Muscle layer of duodenum (tissue), 2 donors: ENCODE data around the gene CD320.

ENCODE experiments used
- H3K27ac ChIP-seq: one replicate; pipeline ENCODE4 v1.7.0; 2013; ENCODE audit warnings: mild to moderate bottlenecking, low read length
- H3K27me3 ChIP-seq: one replicate; pipeline ENCODE4 v1.7.0; 2013; ENCODE audit warnings: low read depth, mild to moderate bottlenecking, control low read depth, low read length
- H3K36me3 ChIP-seq, 2 donors: one replicate each; pipeline ENCODE4 v1.7.0; 2013; ENCODE audit warnings: low read length in 2 of 2, control low read depth in 1 of 2, mild to moderate bottlenecking in 1 of 2; ENCODE audit not compliant: insufficient read depth in 2 of 2, control insufficient read depth in 1 of 2
- H3K4me1 ChIP-seq, 2 donors: one replicate each; pipeline ENCODE4 v1.7.0; 2013; ENCODE audit warnings: low read length in 2 of 2, mild to moderate bottlenecking in 2 of 2, control low read depth in 1 of 2, moderate library complexity in 1 of 2; ENCODE audit not compliant: insufficient read depth in 2 of 2, control insufficient read depth in 1 of 2
- H3K4me3 ChIP-seq, 2 donors: one replicate each; pipeline ENCODE4 v1.7.0; 2013; ENCODE audit warnings: low read length in 2 of 2, low read depth in 1 of 2, mild to moderate bottlenecking in 1 of 2
- H3K9me3 ChIP-seq, 2 donors: one replicate each; pipeline ENCODE4 v1.7.0; 2013; ENCODE audit warnings: low read length in 2 of 2, control low read depth in 1 of 2, mild to moderate bottlenecking in 1 of 2; ENCODE audit not compliant: control insufficient read depth in 1 of 2
- donor health status: healthy.

Gene CD320

DNA sequence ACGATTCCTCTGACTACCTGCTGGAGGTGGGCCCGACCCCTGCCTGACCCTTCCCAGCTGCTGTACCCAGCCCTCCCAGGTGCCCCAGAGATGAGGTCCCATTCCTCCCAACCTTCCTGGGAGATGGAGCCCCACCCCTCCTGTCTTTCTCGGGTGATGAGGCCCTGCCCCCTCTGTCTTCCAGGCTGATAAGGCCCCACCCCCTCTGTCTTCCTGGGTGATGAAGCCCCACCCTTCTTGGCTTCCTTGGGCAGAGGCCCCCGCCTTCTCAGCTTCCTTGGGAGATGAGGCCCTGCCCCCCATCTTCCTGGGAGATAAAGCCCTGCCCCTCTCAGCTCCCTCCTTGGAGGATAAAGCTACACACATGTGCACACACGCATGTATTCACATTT is 51.1 kb downstream of the CD320 start:
- H3K4me1 ChIP-seq: no peaks in the 10 kb centered on the region
- H3K27me3 ChIP-seq: no peaks in the 10 kb centered on the region
- H3K36me3 ChIP-seq: peaks cover 18 to 48% of the 10 kb centered on the region in 2 donors
- H3K4me3 ChIP-seq: no peak overlapping the region
- no peak overlapping the region for H3K27ac ChIP-seq
- no peaks in the 10 kb centered on the region for H3K9me3 ChIP-seq

DNA sequence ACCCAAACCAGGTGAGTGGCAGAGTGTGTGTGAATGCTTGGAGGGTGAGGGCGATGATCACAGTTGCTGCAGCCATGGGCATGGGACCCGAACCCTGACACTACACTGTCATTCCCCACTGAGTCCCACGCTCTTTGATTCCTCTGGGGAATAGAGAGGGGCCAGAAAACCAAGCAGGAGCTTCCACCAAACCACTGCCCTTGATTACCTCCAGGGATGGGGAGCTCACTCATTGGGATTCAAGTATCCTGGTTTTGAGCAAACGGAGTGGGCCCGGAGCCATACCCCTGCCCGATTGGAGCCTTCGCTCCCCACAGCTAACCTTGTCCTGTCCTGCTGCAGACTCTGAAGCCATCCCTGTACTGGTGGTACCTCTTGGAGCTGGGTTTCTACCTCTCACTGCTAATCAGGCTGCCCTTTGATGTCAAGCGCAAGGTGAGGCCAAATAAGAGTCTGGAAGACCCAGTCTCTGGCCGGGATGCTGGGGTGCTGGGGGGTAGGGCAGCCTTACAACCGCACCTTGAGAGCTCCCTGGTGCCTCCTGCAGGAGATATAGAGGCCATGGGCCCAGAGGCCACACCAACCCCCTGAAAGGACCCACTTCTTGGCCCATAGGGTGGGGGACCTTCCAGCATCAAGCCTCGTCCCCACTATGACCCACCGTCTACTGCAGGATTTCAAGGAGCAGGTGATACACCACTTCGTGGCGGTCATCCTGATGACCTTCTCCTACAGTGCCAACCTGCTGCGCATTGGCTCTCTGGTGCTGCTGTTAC is 51.7 kb downstream of the CD320 start:
- Histone ChIP-seq H3K9me3 (no peaks in the 10 kb centered on the region), H3K27me3 (no peaks in the 10 kb centered on the region), H3K4me3 (no peak overlapping the region), H3K4me1 (peaks cover 0 to 3% of the 10 kb centered on the region in 2 donors), H3K36me3 (peaks cover 18 to 43% of the 10 kb centered on the region in 2 donors), H3K27ac (no peak overlapping the region)

DNA sequence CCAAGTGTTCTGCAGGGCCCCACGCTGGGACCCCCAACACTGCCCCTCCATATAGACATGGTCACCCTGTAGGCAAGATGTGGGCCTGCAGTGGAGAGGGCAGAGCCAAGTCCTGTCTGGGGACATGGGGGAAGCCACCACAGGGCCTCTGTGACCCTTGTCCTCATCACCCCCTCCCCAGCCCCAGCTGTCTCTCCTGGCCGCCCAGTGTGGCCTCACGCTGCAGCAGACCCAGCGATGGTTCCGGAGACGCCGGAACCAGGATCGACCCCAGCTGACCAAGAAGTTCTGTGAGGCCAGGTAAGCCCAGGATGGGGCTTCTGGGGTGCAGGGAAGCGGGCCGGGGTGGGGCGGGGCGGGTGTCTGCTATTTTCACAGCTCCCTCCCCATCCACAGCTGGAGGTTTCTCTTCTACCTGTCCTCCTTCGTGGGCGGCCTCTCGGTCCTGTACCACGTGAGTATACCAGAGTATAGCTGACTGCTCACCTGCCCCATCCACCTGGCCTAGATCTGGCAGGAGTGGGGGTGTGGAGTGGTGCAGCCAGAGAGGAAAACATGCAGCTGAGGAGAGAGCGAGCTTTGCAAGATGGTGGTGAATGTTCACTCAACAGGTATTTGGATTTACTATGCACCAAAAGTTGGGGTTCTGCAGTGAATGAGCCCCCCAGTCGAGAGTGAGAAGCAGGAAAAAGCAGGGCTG is 52.6 kb downstream of the CD320 start:
- H3K27me3 ChIP-seq: no peaks in the 10 kb centered on the region
- H3K4me3 ChIP-seq: no peak overlapping the region
- H3K36me3 ChIP-seq: peaks cover 18 to 37% of the 10 kb centered on the region in 2 donors
- H3K9me3 ChIP-seq: no peaks in the 10 kb centered on the region
- H3K4me1 ChIP-seq: peaks cover 3% of the 10 kb centered on the region in 2 donors
- H3K27ac ChIP-seq: no peak overlapping the region

DNA sequence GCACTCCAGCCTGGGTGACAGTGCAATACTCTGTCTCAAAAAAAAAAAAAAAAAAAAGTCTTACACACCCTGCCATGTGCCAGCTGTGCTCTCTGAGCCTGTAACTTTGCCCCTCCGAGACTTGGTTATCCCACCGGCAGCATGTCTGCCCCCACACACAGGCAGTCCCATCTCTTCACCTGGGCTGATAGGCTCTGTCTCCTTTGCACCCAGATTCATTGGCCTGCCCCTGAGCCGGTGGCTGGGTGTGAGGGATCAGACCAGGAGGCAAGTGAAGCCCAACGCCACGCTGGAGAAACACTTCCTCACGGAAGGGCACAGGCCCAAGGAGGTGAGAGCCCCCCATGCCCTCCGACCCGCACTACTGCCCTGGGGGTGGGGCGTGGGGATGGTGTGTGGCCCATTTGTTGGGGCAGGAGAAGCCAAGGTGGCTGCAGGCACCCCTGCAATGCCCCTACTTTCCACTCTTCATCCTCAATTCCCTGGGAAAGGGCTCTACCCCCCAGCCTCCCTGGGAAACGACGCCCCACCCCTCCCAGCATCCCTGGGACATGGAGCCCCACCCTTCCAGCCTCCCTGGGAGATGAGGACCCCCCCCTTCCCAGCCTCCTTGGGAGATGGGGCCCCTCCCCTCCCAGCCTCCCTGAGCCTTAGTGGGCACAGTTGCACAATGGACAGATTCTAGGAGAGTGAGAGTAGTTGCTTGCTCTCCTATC is 53.7 kb downstream of the CD320 start:
- Histone ChIP-seq H3K36me3 (peaks cover 18 to 37% of the 10 kb centered on the region in 2 donors), H3K4me3 (no peak overlapping the region)

DNA sequence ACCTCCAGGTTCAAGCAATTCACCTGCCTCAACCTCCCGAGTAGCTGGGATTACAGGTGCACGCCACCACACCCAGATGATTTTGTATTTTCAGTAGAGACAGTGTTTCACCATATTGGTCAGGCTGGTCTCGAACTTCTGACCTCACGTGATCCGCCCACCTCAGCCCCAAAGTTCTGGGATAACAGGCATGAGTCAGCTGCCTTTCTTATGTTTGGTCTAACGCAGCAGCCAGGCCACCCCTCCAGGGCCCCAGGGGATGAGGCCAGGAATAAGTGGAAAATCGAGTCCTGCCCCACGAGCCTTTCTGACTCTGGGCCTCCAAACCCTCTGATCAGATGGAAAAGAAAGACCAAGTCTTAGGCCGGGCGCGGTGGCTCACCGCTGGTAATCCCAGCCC is 54.5 kb downstream of the CD320 start:
- H3K27ac ChIP-seq: no peak overlapping the region
- no peaks in the 10 kb centered on the region for H3K9me3 ChIP-seq
- no peaks in the 10 kb centered on the region for H3K27me3 ChIP-seq
- no peak overlapping the region for H3K4me3 ChIP-seq
- H3K4me1 ChIP-seq: peaks cover 3% of the 10 kb centered on the region in 2 donors
- peaks cover 18 to 37% of the 10 kb centered on the region in 2 donors for H3K36me3 ChIP-seq

More for the DNA sequence above, 53.7 kb downstream of the CD320 start:
- H3K27ac ChIP-seq: no peak overlapping the region
- no peaks in the 10 kb centered on the region for H3K9me3 ChIP-seq
- peaks cover 3% of the 10 kb centered on the region in 2 donors for H3K4me1 ChIP-seq
- no peaks in the 10 kb centered on the region for H3K27me3 ChIP-seq

DNA sequence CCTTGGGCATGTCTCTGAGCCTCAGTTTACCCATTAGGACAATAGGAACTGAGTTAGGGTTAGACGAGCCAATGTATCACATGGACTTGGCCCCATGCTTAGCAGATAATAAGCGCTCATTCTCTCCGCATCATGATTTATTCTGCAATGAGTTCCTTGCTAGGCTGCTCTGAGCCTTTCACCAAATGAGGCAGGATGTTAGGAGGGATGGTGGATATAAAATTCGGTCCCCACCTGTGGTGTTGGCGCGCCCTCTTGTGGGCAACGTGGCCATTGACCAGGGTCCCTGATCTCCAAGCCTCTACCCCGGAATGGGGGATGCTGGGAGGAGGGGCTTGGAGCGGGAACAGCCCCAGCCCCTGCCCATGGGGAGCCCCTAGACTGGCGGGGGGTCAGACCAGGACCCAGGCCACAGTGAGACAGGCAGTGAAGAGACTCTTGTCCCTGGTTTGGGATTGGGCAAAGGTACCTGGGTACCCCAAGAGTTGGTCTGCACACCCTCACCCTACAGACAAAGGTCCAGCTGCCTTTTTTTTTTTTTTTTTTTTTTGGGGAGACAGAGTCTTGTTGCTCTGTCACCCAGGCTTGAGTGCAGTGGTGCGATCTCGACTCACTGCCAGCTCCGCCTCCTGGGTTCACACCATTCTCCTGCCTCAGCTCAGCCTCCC is 55.1 kb downstream of the CD320 start:
- Histone ChIP-seq H3K36me3 (peaks cover 18 to 36% of the 10 kb centered on the region in 2 donors), H3K4me1 (peaks cover 3% of the 10 kb centered on the region in 2 donors), H3K4me3 (no peak overlapping the region), H3K9me3 (no peaks in the 10 kb centered on the region), H3K27me3 (no peaks in the 10 kb centered on the region), H3K27ac (no peak overlapping the region)
